HL-60 (cell line): Measurements from ENCODE around the gene BRSK2.

Source experiments
- DNase-seq, 2 experiments: peaks; one replicate each; pipeline ENCODE4 v3.0.0-alpha.2; 2010 to 2020; ENCODE audit warnings: low read depth in 1 of 2, low spot score in 1 of 2
- H3K27ac ChIP-seq: fragments of 250-450 bp; sonication (Bioruptor Pico); replicated peaks from 2 replicates; pipeline ENCODE4 v1.5.1; 2020; ENCODE audit warnings: mild to moderate bottlenecking, moderate library complexity
- H3K27me3 ChIP-seq: fragments of 250-450 bp; sonication (Bioruptor Pico); 2 replicates; pipeline ENCODE4 v1.5.1; 2021; ENCODE audit warnings: mild to moderate bottlenecking, moderate library complexity; ENCODE audit not compliant: insufficient read depth, poor library complexity, severe bottlenecking
- H3K4me3 ChIP-seq: replicated peaks from 2 replicates; pipeline ENCODE4 v1.5.1; 2011; ENCODE audit warnings: mild to moderate bottlenecking, control low read depth, low read length; ENCODE audit not compliant: insufficient read depth
- GABPA ChIP-seq: IDR thresholded peaks from 2 replicates; pipeline ENCODE4 v1.6.1; 2012; ENCODE audit warnings: low read depth
- POLR2AphosphoS5 ChIP-seq: IDR thresholded peaks from 2 replicates; pipeline ENCODE4 v1.6.1; 2012; ENCODE audit warnings: low read depth
- SPI1 ChIP-seq: IDR thresholded peaks from 2 replicates; pipeline ENCODE4 v1.6.1; 2012; ENCODE audit warnings: low read depth, mild to moderate bottlenecking, borderline replicate concordance
- TF ChIP-seq, protein P1 (sequence below): IDR thresholded peaks from 2 replicates; pipeline ENCODE4 v1.6.1; 2012; ENCODE audit warnings: low read depth; ENCODE audit not compliant: insufficient replicate concordance
- TF ChIP-seq, protein P2 (sequence below): IDR thresholded peaks from one replicate; pipeline ENCODE4 v1.5.1; 2011; ENCODE audit warnings: low read length, control low read depth, inconsistent platforms; ENCODE audit not compliant: insufficient read depth

The BRSK2 gene

DNA sequence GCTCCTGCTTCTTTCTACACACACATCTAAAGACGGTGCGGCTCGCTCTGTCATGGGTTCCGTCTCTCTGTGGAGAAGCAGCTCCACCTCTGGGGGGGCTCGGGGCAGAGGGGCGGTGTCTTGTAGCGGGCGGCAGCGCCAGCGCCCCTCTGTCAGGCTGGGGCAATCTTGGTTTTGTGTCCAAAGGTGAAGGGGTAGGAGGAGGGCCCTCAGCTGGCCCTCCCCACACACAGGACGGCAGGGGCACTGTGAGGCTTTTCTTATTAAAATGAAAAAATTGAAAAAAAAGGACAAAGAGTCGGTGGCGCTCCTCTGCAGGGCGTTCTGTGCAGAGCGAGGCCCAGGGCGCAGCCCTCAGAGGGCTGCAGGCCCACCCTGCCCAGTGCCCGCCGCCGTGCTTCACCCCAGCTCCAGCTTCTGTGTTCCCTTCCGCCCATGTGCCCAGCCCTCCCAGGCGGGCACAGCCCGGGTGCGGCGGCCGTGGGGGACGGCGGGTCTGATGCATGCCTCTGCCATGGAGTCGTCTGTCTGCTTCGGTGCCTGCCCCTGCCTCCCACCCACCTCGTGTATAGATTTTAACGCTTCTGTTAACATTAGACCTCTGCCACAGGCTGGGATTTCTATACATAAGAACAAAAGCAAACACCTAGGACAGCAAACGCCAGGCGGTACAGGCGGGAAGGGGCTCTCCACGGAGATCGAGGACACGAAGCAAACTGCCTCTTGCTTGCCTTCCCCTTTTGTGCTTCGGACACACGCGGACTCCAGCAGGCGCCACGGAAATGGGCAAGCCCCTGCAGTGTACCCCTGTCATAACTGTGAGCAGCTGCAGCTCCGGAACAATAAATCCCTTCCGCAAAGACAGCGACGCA is 72.3 kb downstream of the BRSK2 start:
- H3K27ac ChIP-seq: no peak overlapping the region
- DNase-seq: no peak
- TF ChIP-seq, protein P1, sequence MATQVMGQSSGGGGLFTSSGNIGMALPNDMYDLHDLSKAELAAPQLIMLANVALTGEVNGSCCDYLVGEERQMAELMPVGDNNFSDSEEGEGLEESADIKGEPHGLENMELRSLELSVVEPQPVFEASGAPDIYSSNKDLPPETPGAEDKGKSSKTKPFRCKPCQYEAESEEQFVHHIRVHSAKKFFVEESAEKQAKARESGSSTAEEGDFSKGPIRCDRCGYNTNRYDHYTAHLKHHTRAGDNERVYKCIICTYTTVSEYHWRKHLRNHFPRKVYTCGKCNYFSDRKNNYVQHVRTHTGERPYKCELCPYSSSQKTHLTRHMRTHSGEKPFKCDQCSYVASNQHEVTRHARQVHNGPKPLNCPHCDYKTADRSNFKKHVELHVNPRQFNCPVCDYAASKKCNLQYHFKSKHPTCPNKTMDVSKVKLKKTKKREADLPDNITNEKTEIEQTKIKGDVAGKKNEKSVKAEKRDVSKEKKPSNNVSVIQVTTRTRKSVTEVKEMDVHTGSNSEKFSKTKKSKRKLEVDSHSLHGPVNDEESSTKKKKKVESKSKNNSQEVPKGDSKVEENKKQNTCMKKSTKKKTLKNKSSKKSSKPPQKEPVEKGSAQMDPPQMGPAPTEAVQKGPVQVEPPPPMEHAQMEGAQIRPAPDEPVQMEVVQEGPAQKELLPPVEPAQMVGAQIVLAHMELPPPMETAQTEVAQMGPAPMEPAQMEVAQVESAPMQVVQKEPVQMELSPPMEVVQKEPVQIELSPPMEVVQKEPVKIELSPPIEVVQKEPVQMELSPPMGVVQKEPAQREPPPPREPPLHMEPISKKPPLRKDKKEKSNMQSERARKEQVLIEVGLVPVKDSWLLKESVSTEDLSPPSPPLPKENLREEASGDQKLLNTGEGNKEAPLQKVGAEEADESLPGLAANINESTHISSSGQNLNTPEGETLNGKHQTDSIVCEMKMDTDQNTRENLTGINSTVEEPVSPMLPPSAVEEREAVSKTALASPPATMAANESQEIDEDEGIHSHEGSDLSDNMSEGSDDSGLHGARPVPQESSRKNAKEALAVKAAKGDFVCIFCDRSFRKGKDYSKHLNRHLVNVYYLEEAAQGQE: no peak
- no peak for TF ChIP-seq GABPA
- no peak for TF ChIP-seq SPI1
- no peak for TF ChIP-seq POLR2AphosphoS5
- TF ChIP-seq, protein P2, sequence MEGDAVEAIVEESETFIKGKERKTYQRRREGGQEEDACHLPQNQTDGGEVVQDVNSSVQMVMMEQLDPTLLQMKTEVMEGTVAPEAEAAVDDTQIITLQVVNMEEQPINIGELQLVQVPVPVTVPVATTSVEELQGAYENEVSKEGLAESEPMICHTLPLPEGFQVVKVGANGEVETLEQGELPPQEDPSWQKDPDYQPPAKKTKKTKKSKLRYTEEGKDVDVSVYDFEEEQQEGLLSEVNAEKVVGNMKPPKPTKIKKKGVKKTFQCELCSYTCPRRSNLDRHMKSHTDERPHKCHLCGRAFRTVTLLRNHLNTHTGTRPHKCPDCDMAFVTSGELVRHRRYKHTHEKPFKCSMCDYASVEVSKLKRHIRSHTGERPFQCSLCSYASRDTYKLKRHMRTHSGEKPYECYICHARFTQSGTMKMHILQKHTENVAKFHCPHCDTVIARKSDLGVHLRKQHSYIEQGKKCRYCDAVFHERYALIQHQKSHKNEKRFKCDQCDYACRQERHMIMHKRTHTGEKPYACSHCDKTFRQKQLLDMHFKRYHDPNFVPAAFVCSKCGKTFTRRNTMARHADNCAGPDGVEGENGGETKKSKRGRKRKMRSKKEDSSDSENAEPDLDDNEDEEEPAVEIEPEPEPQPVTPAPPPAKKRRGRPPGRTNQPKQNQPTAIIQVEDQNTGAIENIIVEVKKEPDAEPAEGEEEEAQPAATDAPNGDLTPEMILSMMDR: no peak
- no peaks in the 10 kb centered on the region for H3K27me3 ChIP-seq
- no peak overlapping the region for H3K4me3 ChIP-seq

DNA sequence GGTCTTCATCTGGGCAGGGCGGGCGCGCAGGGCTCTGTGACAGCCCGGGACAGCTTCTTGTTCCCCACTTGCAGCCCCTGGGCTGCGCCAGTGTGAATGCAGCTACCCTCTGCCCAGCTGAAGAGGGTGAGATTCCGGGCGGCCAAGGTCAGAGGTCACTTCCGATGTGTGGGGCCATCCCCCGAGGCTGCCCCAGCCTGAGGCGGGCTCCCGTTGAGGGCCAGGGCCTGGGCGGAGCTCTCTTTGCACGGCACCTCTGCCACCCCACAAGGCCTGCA is 72.9 kb downstream of the BRSK2 start:
- no peak overlapping the region for H3K27ac ChIP-seq
- TF ChIP-seq, protein P2: no peak
- TF ChIP-seq SPI1 (no peak), GABPA (no peak), POLR2AphosphoS5 (no peak)
- TF ChIP-seq, protein P1: no peak
- DNase-seq: no peak

DNA sequence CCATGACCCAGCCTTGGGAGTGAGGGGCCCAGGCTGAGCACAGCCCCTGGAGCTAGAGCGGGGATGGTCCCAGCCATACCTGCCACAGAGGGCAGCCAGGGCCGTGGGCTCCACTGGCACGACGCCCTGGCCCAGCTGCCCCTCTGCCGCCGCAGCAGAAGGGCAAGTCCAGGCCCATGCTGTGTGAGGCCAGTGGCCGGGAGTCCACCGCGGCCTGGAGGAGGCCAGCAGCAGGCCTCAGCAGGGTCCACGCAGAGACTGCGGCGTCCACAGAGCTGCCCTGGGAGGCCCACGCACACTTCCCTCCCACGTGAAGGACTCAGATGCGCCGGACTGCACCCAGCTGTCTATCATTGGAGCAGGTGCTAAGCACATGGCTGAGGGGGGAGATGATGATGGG is 73.3 kb downstream of the BRSK2 start:
- no peak overlapping the region for H3K27ac ChIP-seq

More for the DNA sequence above, 72.9 kb downstream of the BRSK2 start:
- no peak overlapping the region for H3K4me3 ChIP-seq
- no peaks in the 10 kb centered on the region for H3K27me3 ChIP-seq

More for the DNA sequence above, 73.3 kb downstream of the BRSK2 start:
- no peak for DNase-seq
- Histone ChIP-seq H3K27me3 (no peaks in the 10 kb centered on the region), H3K4me3 (no peak overlapping the region)
- TF ChIP-seq GABPA (no peak), SPI1 (no peak)
- TF ChIP-seq, protein P2: no peak
- TF ChIP-seq, protein P1: no peak
